Lower leg skin (tissue), 3 donors: Measurements from ENCODE around the gene ARL9.

Experiments
- POLR2A ChIP-seq, 2 donors: fragments of 450-650 bp; IDR thresholded peaks; one replicate each; pipeline ENCODE4 v1.6.1; 2016 to 2017; ENCODE audit warnings: antibody characterized with exemption in 2 of 2, mild to moderate bottlenecking in 1 of 2, moderate library complexity in 1 of 2
- TF ChIP-seq, protein P1 (sequence below), 3 donors: fragments of 450-650 bp; IDR thresholded peaks; one replicate each; pipeline ENCODE4 v1.5.1; 2016; ENCODE audit warnings: antibody characterized with exemption in 3 of 3, mild to moderate bottlenecking in 3 of 3, moderate library complexity in 2 of 3

DNA sequence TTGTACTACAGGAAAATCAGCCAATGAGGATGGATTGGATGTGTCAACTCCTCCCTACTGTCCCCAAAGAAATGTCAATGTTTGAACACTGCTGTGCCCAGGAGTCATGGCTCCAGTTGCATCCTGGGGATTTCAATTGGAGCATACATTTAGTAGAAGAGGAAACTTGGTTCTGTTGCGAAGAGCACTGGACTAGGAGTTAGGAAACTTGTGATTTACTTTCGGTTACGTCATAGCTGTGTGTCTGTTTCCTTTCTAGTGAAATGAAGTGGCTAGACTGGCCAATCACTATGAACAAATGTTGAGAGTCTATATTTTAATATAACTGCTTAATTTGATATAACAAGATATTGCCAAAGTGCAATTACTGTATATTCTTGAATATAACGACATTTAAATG lies 35.2 kb downstream of the ARL9 start:
- no peak for TF ChIP-seq POLR2A (IDR thresholded peaks at IDR 0.05)
- TF ChIP-seq, protein P1, sequence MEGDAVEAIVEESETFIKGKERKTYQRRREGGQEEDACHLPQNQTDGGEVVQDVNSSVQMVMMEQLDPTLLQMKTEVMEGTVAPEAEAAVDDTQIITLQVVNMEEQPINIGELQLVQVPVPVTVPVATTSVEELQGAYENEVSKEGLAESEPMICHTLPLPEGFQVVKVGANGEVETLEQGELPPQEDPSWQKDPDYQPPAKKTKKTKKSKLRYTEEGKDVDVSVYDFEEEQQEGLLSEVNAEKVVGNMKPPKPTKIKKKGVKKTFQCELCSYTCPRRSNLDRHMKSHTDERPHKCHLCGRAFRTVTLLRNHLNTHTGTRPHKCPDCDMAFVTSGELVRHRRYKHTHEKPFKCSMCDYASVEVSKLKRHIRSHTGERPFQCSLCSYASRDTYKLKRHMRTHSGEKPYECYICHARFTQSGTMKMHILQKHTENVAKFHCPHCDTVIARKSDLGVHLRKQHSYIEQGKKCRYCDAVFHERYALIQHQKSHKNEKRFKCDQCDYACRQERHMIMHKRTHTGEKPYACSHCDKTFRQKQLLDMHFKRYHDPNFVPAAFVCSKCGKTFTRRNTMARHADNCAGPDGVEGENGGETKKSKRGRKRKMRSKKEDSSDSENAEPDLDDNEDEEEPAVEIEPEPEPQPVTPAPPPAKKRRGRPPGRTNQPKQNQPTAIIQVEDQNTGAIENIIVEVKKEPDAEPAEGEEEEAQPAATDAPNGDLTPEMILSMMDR (IDR thresholded peaks at IDR 0.05), result no peak
